HL-60 (cell line): ENCODE data around the gene CPD.

Experiments
- DNase-seq, 2 experiments: peaks; one replicate each; pipeline ENCODE4 v3.0.0-alpha.2; 2010 to 2020; ENCODE audit warnings: low read depth in 1 of 2, low spot score in 1 of 2
- H3K27ac ChIP-seq: fragments of 250-450 bp; sonication (Bioruptor Pico); replicated peaks from 2 replicates; pipeline ENCODE4 v1.5.1; 2020; ENCODE audit warnings: mild to moderate bottlenecking, moderate library complexity
- H3K27me3 ChIP-seq: fragments of 250-450 bp; sonication (Bioruptor Pico); 2 replicates; pipeline ENCODE4 v1.5.1; 2021; ENCODE audit warnings: mild to moderate bottlenecking, moderate library complexity; ENCODE audit not compliant: insufficient read depth, poor library complexity, severe bottlenecking
- H3K4me3 ChIP-seq: replicated peaks from 2 replicates; pipeline ENCODE4 v1.5.1; 2011; ENCODE audit warnings: mild to moderate bottlenecking, control low read depth, low read length; ENCODE audit not compliant: insufficient read depth
- GABPA ChIP-seq: IDR thresholded peaks from 2 replicates; pipeline ENCODE4 v1.6.1; 2012; ENCODE audit warnings: low read depth
- POLR2AphosphoS5 ChIP-seq: IDR thresholded peaks from 2 replicates; pipeline ENCODE4 v1.6.1; 2012; ENCODE audit warnings: low read depth
- SPI1 ChIP-seq: IDR thresholded peaks from 2 replicates; pipeline ENCODE4 v1.6.1; 2012; ENCODE audit warnings: low read depth, mild to moderate bottlenecking, borderline replicate concordance
- TF ChIP-seq, protein P1 (sequence below): IDR thresholded peaks from one replicate; pipeline ENCODE4 v1.5.1; 2011; ENCODE audit warnings: low read length, control low read depth, inconsistent platforms; ENCODE audit not compliant: insufficient read depth
- TF ChIP-seq, protein P2 (sequence below): IDR thresholded peaks from 2 replicates; pipeline ENCODE4 v1.6.1; 2012; ENCODE audit warnings: low read depth; ENCODE audit not compliant: insufficient replicate concordance

The CPD gene

GRCh38 chr17:30357476-30357875, 21.3 kb upstream of the CPD start:
- Histone ChIP-seq H3K27me3 (no peaks in the 10 kb centered on the region), H3K4me3 (no peak overlapping the region), H3K27ac (no peak overlapping the region)
- TF ChIP-seq, protein P1, sequence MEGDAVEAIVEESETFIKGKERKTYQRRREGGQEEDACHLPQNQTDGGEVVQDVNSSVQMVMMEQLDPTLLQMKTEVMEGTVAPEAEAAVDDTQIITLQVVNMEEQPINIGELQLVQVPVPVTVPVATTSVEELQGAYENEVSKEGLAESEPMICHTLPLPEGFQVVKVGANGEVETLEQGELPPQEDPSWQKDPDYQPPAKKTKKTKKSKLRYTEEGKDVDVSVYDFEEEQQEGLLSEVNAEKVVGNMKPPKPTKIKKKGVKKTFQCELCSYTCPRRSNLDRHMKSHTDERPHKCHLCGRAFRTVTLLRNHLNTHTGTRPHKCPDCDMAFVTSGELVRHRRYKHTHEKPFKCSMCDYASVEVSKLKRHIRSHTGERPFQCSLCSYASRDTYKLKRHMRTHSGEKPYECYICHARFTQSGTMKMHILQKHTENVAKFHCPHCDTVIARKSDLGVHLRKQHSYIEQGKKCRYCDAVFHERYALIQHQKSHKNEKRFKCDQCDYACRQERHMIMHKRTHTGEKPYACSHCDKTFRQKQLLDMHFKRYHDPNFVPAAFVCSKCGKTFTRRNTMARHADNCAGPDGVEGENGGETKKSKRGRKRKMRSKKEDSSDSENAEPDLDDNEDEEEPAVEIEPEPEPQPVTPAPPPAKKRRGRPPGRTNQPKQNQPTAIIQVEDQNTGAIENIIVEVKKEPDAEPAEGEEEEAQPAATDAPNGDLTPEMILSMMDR, result no peak
- TF ChIP-seq POLR2AphosphoS5, result no peak
- TF ChIP-seq, protein P2, sequence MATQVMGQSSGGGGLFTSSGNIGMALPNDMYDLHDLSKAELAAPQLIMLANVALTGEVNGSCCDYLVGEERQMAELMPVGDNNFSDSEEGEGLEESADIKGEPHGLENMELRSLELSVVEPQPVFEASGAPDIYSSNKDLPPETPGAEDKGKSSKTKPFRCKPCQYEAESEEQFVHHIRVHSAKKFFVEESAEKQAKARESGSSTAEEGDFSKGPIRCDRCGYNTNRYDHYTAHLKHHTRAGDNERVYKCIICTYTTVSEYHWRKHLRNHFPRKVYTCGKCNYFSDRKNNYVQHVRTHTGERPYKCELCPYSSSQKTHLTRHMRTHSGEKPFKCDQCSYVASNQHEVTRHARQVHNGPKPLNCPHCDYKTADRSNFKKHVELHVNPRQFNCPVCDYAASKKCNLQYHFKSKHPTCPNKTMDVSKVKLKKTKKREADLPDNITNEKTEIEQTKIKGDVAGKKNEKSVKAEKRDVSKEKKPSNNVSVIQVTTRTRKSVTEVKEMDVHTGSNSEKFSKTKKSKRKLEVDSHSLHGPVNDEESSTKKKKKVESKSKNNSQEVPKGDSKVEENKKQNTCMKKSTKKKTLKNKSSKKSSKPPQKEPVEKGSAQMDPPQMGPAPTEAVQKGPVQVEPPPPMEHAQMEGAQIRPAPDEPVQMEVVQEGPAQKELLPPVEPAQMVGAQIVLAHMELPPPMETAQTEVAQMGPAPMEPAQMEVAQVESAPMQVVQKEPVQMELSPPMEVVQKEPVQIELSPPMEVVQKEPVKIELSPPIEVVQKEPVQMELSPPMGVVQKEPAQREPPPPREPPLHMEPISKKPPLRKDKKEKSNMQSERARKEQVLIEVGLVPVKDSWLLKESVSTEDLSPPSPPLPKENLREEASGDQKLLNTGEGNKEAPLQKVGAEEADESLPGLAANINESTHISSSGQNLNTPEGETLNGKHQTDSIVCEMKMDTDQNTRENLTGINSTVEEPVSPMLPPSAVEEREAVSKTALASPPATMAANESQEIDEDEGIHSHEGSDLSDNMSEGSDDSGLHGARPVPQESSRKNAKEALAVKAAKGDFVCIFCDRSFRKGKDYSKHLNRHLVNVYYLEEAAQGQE, result no peak
- no peak for TF ChIP-seq SPI1
- TF ChIP-seq GABPA, result no peak
- no peak for DNase-seq

GRCh38 chr17:30358055-30358760, 20.5 kb upstream of the CPD start:
- TF ChIP-seq, protein P2, result no peak
- TF ChIP-seq, protein P1, result no peak
- no peak for TF ChIP-seq GABPA
- no peak for TF ChIP-seq POLR2AphosphoS5
- no peak for TF ChIP-seq SPI1
- Histone ChIP-seq H3K27me3 (no peaks in the 10 kb centered on the region), H3K4me3 (no peak overlapping the region), H3K27ac (peak overlapping the region; percentile 18)
- no peak for DNase-seq

- no peak overlapping the region for H3K4me3 ChIP-seq
- H3K27ac ChIP-seq, result peak overlapping the region; percentile 95
- peak in 1 of 2 experiments; percentile 46 for DNase-seq
- no peaks in the 10 kb centered on the region for H3K27me3 ChIP-seq
- no peak for TF ChIP-seq GABPA
- TF ChIP-seq SPI1, result no peak
These were observed 18.5 kb upstream of the CPD start for GRCh38 chr17:30360086-30360808.

DNA sequence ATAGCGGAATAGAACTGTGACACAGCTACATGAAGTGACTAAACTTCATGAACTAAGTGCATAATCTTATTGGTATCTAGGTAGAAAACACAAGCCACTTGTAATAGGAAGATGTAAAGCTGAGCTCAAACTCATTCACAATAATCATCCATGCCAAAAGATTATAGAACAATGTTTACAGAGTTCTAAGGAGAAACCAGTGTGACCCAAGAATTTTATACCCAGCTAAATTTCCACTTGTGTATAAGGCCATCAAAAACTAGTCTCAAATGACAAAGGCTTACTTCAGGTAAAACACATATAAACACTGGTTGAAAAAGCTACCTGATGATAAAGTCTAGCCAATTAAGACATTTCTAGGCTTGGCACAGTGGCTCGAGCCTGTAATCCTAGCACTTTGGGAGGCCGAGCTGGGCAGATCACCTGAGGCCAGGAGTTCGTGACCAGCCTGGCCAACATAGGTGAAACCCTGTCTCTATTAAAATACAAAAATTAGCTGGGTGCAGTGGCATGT, 16.9 kb upstream of the CPD start:
- Histone ChIP-seq H3K27me3 (no peaks in the 10 kb centered on the region), H3K27ac (peak overlapping the region; percentile 95), H3K4me3 (no peak overlapping the region)
- DNase-seq, result no peak
- TF ChIP-seq, protein P1, result no peak
- no peak for TF ChIP-seq SPI1
- TF ChIP-seq, protein P2, result no peak
- no peak for TF ChIP-seq GABPA
- TF ChIP-seq POLR2AphosphoS5, result no peak
